ENCODE results near the gene CRYGD. TPM values are rescaled to one million over a fixed set of nuclear protein-coding genes. Genes with fewer than 3 reads are reported as not detected.
"Not testable (repeated sequence)": the region's sequence is repeated elsewhere in the genome, so short reads cannot be mapped to it uniquely, and the experiment has no call there.

CRYGD gene
- total and polyA plus RNA-seq, 7 experiments from 2014 or later = not detected

DNA sequence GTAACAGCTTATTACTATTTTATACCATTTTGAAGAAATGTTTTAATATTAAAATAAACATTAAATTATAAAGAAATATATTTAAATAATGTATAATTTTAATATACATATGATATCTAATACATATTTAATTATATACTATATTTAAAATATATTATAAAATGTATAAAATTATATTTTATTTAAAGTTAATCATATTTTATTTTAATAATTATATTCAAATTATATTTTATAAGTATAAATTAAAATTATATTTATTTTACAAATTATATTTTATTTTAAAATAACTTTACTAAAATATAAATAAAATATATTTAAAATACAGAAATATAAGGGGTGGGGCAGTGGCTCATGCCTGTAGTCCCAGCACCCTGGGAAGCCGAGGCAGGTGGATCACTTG, 2.1 kb downstream of the CRYGD start:
- Histone ChIP-seq H3K27ac (ENCODE audit: low read depth, low read length) (no peak overlapping the region), H3K4me1 (ENCODE audit: control insufficient read depth in 2 of 2, insufficient read depth in 2 of 2, low read length in 2 of 2) (no peaks in the 10 kb centered on the region), H3K9me3 (ENCODE audit: control insufficient read depth in 2 of 3, low read length in 3 of 3) (no peaks in the 10 kb centered on the region), H3K36me3 (ENCODE audit: control insufficient read depth in 2 of 3, insufficient read depth in 3 of 3, low read length in 3 of 3) (no peaks in the 10 kb centered on the region), H3K27me3 (ENCODE audit: control insufficient read depth in 2 of 2, insufficient read depth in 2 of 2, low read length in 2 of 2) (no peaks in the 10 kb centered on the region), H3K4me3 (ENCODE audit: low read length) (no peak overlapping the region)
- ChIA-PET CTCF (no interaction called here), POLR2A (no interaction called here)
- H3K4me3 Mint-ChIP-seq = no peak overlapping the region
- H3K36me3 Mint-ChIP-seq = no peaks in the 10 kb centered on the region
- H3K27me3 Mint-ChIP-seq = peaks cover 16 to 43% (median 32%) of the 10 kb centered on the region in 5 donors
- DNase-seq (no peak), ATAC-seq (no peak)
- H3K27ac Mint-ChIP-seq = no peak overlapping the region
- peaks cover 4 to 15% (median 10%) of the 10 kb centered on the region in 7 donors for H3K4me1 Mint-ChIP-seq
- H3K9me3 Mint-ChIP-seq = peaks cover 0 to 2% (median 0%) of the 10 kb centered on the region in 11 donors
- intact Hi-C loops (cut with micrococcal nuclease) = no loop called here

DNA sequence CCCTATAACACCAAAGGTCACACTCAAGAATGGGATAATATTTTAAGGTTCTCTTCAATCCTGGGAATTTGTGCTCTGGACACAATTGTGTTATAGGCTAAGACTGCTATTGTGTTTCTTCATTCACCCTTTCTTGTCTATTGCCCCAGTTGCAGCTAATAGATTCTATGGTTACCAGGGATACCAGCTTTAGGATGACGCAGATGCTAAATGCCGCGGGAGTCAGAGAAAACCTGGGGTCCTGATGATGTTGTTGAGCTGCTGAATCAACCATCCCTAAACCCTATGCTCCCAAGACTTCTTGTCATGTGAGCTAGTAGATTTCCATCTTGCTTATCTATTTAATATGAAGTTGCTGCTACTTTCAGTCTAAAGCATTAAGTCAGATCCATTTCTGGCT, 5.4 kb downstream of the CRYGD start:
- ATAC-seq (no peak), DNase-seq (no peak)
- peaks cover 3 to 17% (median 10%) of the 10 kb centered on the region in 5 donors for H3K27me3 Mint-ChIP-seq
- Histone ChIP-seq H3K9me3 (ENCODE audit: control insufficient read depth in 2 of 3, low read length in 3 of 3) (no peaks in the 10 kb centered on the region), H3K36me3 (ENCODE audit: control insufficient read depth in 2 of 3, insufficient read depth in 3 of 3, low read length in 3 of 3) (no peaks in the 10 kb centered on the region), H3K27me3 (ENCODE audit: control insufficient read depth in 2 of 2, insufficient read depth in 2 of 2, low read length in 2 of 2) (no peaks in the 10 kb centered on the region), H3K27ac (ENCODE audit: low read depth, low read length) (no peak overlapping the region), H3K4me3 (ENCODE audit: low read length) (no peak overlapping the region), H3K4me1 (ENCODE audit: control insufficient read depth in 2 of 2, insufficient read depth in 2 of 2, low read length in 2 of 2) (no peaks in the 10 kb centered on the region)
- H3K9me3 Mint-ChIP-seq = peaks cover 0 to 2% (median 0%) of the 10 kb centered on the region in 11 donors
- H3K36me3 Mint-ChIP-seq = no peaks in the 10 kb centered on the region
- H3K27ac Mint-ChIP-seq = no peak overlapping the region
- peaks cover 0 to 5% (median 3%) of the 10 kb centered on the region in 7 donors for H3K4me1 Mint-ChIP-seq
- intact Hi-C loops (cut with micrococcal nuclease) = no loop called here
- no peak overlapping the region for H3K4me3 Mint-ChIP-seq
- ChIA-PET POLR2A (no interaction called here), CTCF (no interaction called here)

- POLR2A ChIA-PET = not testable (repeated sequence)
Observed at GRCh38 chr2:208117390-208117789, 6.9 kb downstream of the CRYGD start.

DNA sequence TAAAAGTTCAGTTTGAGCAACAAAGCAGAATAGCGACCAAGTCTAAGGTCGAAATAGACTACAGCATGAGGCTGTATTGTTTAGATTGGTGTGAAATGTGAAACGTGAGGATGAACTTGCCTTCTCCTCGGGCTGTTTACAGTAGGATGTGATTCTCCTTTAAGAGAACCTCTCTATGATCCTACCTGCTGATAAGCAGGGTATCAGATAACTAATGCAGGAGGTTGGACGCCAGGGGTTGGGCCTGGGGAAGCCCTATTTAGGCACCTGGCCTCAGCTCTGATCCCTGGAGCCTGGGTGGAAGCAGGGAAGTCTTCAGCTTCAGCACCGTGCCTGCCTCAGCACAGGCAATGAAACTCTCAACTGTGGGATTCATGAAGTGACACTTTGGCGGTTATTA, 11.4 kb downstream of the CRYGD start:
- Histone ChIP-seq H3K27ac (ENCODE audit: low read depth, low read length) (no peak overlapping the region), H3K4me3 (ENCODE audit: low read length) (no peak overlapping the region), H3K27me3 (ENCODE audit: control insufficient read depth in 2 of 2, insufficient read depth in 2 of 2, low read length in 2 of 2) (no peaks in the 10 kb centered on the region), H3K36me3 (ENCODE audit: control insufficient read depth in 2 of 3, insufficient read depth in 3 of 3, low read length in 3 of 3) (no peaks in the 10 kb centered on the region), H3K9me3 (ENCODE audit: control insufficient read depth in 2 of 3, low read length in 3 of 3) (no peaks in the 10 kb centered on the region), H3K4me1 (ENCODE audit: control insufficient read depth in 2 of 2, insufficient read depth in 2 of 2, low read length in 2 of 2) (no peaks in the 10 kb centered on the region)
- CTCF ChIA-PET = no interaction called here
- POLR2A ChIA-PET = no interaction called here
- no peak overlapping the region for H3K4me3 Mint-ChIP-seq
- H3K27me3 Mint-ChIP-seq = peaks cover 0 to 15% (median 0%) of the 10 kb centered on the region in 5 donors
- intact Hi-C loops (cut with micrococcal nuclease) = no loop called here
- ATAC-seq (no peak), DNase-seq (no peak)
- H3K4me1 Mint-ChIP-seq = no peaks in the 10 kb centered on the region
- H3K27ac Mint-ChIP-seq = no peak overlapping the region
- H3K36me3 Mint-ChIP-seq = no peaks in the 10 kb centered on the region
- no peaks in the 10 kb centered on the region for H3K9me3 Mint-ChIP-seq

More at GRCh38 chr2:208117390-208117789, 6.9 kb downstream of the CRYGD start:
- ATAC-seq; DNase-seq; H3K4me1 Mint-ChIP-seq; H3K36me3 ChIP-seq (ENCODE audit: control insufficient read depth in 2 of 3, insufficient read depth in 3 of 3, low read length in 3 of 3); H3K4me3 ChIP-seq (ENCODE audit: low read length); H3K27ac Mint-ChIP-seq; H3K9me3 ChIP-seq (ENCODE audit: control insufficient read depth in 2 of 3, low read length in 3 of 3); H3K4me3 Mint-ChIP-seq; H3K27me3 ChIP-seq (ENCODE audit: control insufficient read depth in 2 of 2, insufficient read depth in 2 of 2, low read length in 2 of 2); H3K9me3 Mint-ChIP-seq; H3K27me3 Mint-ChIP-seq; intact Hi-C loops (cut with micrococcal nuclease); H3K27ac ChIP-seq (ENCODE audit: low read depth, low read length); H3K4me1 ChIP-seq (ENCODE audit: control insufficient read depth in 2 of 2, insufficient read depth in 2 of 2, low read length in 2 of 2); H3K36me3 Mint-ChIP-seq; CTCF ChIA-PET: not testable (repeated sequence)

DNA sequence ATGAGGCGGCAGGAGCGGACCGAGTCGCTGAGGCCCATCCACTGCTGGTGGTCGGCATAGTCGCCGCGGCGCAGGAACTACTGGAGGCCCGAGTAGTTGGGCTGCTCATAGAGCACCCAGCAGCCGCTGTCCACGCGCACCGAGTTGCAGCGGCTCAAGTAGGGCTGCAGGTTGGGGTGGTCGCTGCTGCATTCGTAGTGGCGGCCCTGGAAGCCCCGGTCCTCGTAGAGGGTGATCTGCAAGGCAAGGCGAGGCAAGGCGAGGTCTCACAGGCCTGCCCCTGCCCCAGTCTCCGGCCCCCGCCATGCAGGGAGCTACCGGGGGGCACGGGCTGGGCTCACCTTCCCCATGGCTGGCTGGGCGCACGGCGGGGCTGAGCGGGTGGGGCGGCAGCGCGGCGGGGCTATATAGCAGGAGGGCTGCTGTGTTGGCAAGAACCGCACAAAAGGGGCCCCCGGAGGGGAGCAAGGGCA, 12.0 kb downstream of the CRYGD start:
- intact Hi-C loops (cut with micrococcal nuclease); H3K9me3 ChIP-seq (ENCODE audit: control insufficient read depth in 2 of 3, low read length in 3 of 3); H3K4me1 ChIP-seq (ENCODE audit: control insufficient read depth in 2 of 2, insufficient read depth in 2 of 2, low read length in 2 of 2); H3K4me1 Mint-ChIP-seq; H3K27me3 ChIP-seq (ENCODE audit: control insufficient read depth in 2 of 2, insufficient read depth in 2 of 2, low read length in 2 of 2); H3K27ac Mint-ChIP-seq; H3K4me3 Mint-ChIP-seq; DNase-seq; H3K9me3 Mint-ChIP-seq; H3K4me3 ChIP-seq (ENCODE audit: low read length); H3K36me3 Mint-ChIP-seq; POLR2A ChIA-PET; CTCF ChIA-PET; H3K36me3 ChIP-seq (ENCODE audit: control insufficient read depth in 2 of 3, insufficient read depth in 3 of 3, low read length in 3 of 3); ATAC-seq; H3K27ac ChIP-seq (ENCODE audit: low read depth, low read length): not testable (repeated sequence)
- H3K27me3 Mint-ChIP-seq = peaks cover 0 to 15% (median 0%) of the 10 kb centered on the region in 5 donors

DNA sequence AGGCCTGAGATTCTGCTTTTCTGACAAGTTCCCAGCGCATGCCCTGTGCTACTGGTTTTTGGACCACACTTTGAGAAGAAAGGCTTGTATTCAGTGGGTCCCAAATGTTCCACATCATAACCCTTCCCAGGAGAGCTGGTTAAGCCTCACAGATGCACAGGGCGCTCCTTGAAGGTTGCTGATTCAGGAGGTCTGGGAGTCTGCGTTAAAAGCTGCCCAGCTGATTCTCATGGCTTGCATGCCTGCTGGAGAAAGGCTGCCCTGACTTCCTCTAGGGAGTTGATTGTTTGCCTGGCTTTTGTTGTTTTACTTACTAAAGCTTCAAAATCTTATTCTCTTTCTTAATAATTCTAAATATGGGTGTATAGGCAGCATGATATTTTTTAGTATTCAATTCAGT, 20.7 kb downstream of the CRYGD start:
- Histone ChIP-seq H3K27me3 (ENCODE audit: control insufficient read depth in 2 of 2, insufficient read depth in 2 of 2, low read length in 2 of 2) (no peaks in the 10 kb centered on the region), H3K27ac (ENCODE audit: low read depth, low read length) (no peak overlapping the region), H3K9me3 (ENCODE audit: control insufficient read depth in 2 of 3, low read length in 3 of 3) (no peaks in the 10 kb centered on the region), H3K4me3 (ENCODE audit: low read length) (no peak overlapping the region), H3K36me3 (ENCODE audit: control insufficient read depth in 2 of 3, insufficient read depth in 3 of 3, low read length in 3 of 3) (no peaks in the 10 kb centered on the region), H3K4me1 (ENCODE audit: control insufficient read depth in 2 of 2, insufficient read depth in 2 of 2, low read length in 2 of 2) (peaks cover 0 to 3% of the 10 kb centered on the region in 2 donors)
- Mint-ChIP-seq H3K36me3 (no peaks in the 10 kb centered on the region), H3K27me3 (peaks cover 4 to 23% (median 6%) of the 10 kb centered on the region in 5 donors), H3K4me1 (peaks cover 10 to 26% (median 14%) of the 10 kb centered on the region in 7 donors), H3K4me3 (no peak overlapping the region), H3K27ac (no peak overlapping the region), H3K9me3 (peaks cover 0 to 3% (median 0%) of the 10 kb centered on the region in 11 donors)
- ChIA-PET POLR2A (no interaction called here), CTCF (no interaction called here)
- intact Hi-C loops (cut with micrococcal nuclease) = no loop called here
- DNase-seq = no peak
- ATAC-seq = no peak

GRCh38 chr2:208101716-208102631, 22.4 kb downstream of the CRYGD start:
- Histone ChIP-seq H3K27ac (ENCODE audit: low read depth, low read length) (no peak overlapping the region), H3K4me3 (ENCODE audit: low read length) (no peak overlapping the region), H3K9me3 (ENCODE audit: control insufficient read depth in 2 of 3, low read length in 3 of 3) (no peaks in the 10 kb centered on the region), H3K27me3 (ENCODE audit: control insufficient read depth in 2 of 2, insufficient read depth in 2 of 2, low read length in 2 of 2) (no peaks in the 10 kb centered on the region), H3K4me1 (ENCODE audit: control insufficient read depth in 2 of 2, insufficient read depth in 2 of 2, low read length in 2 of 2) (peaks cover 0 to 3% of the 10 kb centered on the region in 2 donors), H3K36me3 (ENCODE audit: control insufficient read depth in 2 of 3, insufficient read depth in 3 of 3, low read length in 3 of 3) (no peaks in the 10 kb centered on the region)
- H3K9me3 Mint-ChIP-seq = peaks cover 0 to 3% (median 0%) of the 10 kb centered on the region in 11 donors
- no peaks in the 10 kb centered on the region for H3K36me3 Mint-ChIP-seq
- no peak overlapping the region for H3K4me3 Mint-ChIP-seq
- no peak for DNase-seq
- peaks cover 4 to 22% (median 6%) of the 10 kb centered on the region in 5 donors for H3K27me3 Mint-ChIP-seq
- peaks cover 10 to 26% (median 14%) of the 10 kb centered on the region in 7 donors for H3K4me1 Mint-ChIP-seq
- intact Hi-C loops (cut with micrococcal nuclease) = no loop called here
- CTCF ChIA-PET = no interaction called here
- POLR2A ChIA-PET = no interaction called here
- ATAC-seq = no peak
- no peak overlapping the region for H3K27ac Mint-ChIP-seq
